NCI-H748 treated with DMSO at 0.1 percent for 48 hours (cell line): ENCODE data around the gene ZSCAN31.
"Not testable (repeated sequence)": the region's sequence is repeated elsewhere in the genome, so short reads cannot be mapped to it uniquely, and the experiment has no call there.

ENCODE experiments used
- DNase-seq: peaks from one replicate; lab custom pipeline; 2025; lab: John Stamatoyannopoulos, UW

The ZSCAN31 gene

DNA sequence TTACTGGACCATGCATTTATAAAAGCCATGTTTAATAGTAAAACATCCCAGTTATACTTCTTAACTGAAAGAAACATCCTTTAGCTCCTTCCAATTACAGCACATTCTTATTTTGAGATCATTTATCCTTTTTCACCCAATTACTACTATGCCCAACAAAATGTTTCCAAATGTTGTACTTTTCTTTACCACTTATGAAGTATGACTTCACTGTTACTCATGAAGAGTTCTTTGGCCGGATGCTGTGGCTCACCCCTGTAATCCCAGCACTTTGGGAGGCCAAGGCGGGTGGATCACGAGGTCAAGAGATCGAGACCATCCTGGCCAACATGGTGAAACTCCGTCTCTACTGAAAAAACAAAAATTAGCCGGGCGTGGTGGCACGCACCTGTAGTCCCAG lies 18.1 kb downstream of the ZSCAN31 start:
- DNase-seq = not testable (repeated sequence)

DNA sequence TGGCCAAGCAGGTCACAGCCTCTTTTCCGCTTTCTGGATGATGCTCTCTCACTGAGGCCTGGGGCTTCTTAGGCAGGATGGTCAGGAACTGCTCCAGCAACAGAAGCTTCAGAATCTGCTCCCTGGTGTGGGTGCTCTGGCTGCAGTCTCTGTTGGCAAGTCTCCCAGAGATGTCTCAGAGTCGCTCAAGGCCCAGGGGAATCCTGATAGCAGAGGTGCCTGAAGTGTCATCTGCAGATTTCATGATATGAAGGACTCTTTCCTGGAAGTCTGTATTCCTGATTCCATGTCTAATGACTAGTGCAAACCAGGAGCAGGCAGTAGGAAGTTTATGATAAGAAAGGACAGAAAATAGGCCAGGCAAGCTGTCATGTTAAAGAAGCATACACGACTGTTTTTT lies 20.3 kb downstream of the ZSCAN31 start:
- DNase-seq = no peak

- no peak for DNase-seq
Measured at GRCh38 chr6:28312939-28313338, 23.0 kb downstream of the ZSCAN31 start.

- no peak for DNase-seq
Measured at GRCh38 chr6:28311139-28311823, 24.7 kb downstream of the ZSCAN31 start.

GRCh38 chr6:28306363-28306762 lies 29.6 kb downstream of the ZSCAN31 start:
- DNase-seq = not testable (repeated sequence)

DNA sequence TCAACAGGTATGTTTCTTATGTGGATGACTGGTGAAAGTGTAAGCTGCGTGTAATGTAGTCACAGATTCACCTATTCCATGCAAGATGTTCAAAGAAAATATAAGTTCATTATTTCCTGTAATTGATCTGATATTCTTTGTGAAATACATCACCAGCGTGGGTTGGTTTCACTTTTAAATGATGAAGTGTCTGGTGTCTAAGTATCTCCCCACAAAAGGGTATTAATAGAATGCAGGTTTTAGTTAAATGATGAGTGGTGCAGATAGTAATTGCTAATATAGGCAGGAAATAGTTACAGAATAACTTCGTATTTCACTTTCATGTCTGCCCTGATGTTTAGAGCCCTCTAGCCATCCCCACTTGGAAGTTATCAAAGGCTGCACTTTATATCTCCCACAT lies 32.4 kb downstream of the ZSCAN31 start:
- no peak for DNase-seq

GRCh38 chr6:28296520-28297060 lies 39.4 kb downstream of the ZSCAN31 start:
- DNase-seq = no peak

GRCh38 chr6:28295326-28295725 lies 40.6 kb downstream of the ZSCAN31 start:
- DNase-seq = no peak

DNA sequence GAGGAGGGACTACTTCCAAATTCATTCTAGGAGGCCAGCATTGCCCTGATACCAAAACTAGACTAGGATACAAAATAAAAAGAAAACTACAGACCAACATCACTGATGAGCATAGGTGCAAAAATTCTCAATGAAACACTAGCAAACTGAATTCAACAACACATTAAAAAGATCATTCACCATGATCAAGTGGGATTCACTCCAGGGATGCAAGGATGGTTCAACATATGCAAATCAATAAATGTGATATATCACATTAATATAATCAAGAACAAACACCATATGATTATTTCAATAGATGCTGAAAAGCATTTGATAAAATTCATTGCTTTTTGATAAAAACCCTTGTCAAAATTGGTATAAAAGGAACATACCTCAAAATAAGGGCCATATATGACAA lies 44.4 kb downstream of the ZSCAN31 start:
- no peak for DNase-seq

DNA sequence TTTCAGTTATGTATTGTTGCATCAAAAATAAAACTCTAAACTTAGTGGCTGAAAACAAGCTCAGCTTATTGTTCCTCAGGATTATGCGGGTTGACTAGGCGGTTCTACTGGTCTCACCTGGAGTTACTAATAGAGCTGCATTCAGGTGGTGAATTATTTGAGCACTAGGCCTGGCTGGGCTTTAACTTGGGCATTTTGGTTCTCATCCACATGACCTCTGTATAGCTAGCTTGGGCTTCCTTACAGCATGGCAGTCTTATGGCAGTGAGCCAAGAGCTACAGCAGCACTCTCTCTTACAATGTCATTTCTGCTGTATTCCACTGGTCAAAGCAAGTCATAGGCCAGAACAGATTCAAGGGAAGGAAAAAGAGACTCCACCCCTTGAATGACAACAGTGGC lies 53.0 kb downstream of the ZSCAN31 start:
- no peak for DNase-seq

DNA sequence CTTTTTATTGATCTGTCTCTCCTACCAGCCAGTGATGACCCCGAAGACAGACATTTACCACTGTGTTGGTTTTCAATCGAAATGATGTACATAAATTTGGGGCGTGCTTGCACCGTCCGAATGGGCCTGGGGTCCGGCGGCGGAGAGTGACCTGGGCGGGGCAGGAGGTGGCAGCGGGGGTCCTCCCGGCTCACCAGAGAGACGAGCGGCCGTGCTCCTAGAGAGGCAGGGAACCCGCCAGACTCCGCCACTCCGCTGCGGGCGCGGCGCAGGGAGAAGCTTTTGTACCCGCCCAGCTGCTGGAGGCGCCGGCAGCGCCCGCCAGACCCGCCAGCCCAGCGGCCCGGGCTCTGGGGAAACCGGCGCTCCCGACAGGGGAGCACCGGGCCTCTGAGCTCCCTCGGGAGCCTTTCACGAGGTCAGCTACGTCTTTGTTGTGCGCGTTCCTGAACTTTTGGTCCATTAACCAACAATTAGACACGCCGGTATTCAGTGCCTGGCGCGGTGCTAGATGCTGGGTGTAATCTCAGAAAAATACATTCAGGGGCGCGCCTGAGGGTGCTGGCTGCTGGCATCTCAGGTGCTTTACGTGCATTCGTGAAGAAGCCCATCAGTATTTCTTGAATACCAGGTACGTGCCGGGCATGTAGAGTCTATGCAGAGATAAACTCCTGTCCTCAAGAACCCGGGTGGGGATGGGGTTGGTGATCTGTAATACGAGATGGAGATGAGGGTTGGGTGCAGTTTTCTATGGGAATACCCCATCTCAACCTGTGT lies 54.5 kb downstream of the ZSCAN31 start, which contains the start of gene PGBD1:
Gene PGBD1, plus strand, starts transcription at position 285 of the 777 bp plus-strand sequence. CDS start 2,242 bp downstream, outside the sequence.
- peak; percentile 66 for DNase-seq

- DNase-seq = peak; percentile 30
Measured at GRCh38 chr6:28280595-28281287, 55.2 kb downstream of the ZSCAN31 start.

DNA sequence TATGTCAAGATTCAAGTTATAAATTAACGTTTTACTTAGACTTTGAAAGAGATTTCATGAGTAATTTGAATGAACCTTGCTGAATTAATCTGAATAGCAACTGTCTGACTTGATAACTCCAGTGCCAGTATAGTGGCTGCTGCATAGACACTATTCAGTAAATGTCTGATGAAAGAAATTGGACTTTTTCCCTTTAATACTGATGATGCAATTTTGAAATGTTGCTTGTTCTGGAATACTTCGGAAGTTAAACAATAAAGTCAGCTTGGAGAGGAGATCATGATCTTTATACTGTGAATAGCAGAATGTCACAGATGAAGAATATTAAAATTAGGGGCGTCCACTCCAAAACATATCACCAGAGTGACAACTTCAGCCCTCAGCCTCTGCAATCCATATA lies 58.2 kb downstream of the ZSCAN31 start:
- DNase-seq = no peak

GRCh38 chr6:28274888-28275287 lies 61.1 kb downstream of the ZSCAN31 start:
- DNase-seq = no peak
